Breast epithelium (tissue), 3 donors: ENCODE results near the gene SYNDIG1.

Source experiments
- CTCF ChIP-seq, 3 donors: fragments of 450-650 bp; IDR thresholded peaks; one replicate each; pipeline ENCODE4 v1.5.1; 2016 to 2017; ENCODE audit warnings: antibody characterized with exemption in 3 of 3, mild to moderate bottlenecking in 3 of 3, moderate library complexity in 3 of 3
- POLR2A ChIP-seq: fragments of 450-650 bp; IDR thresholded peaks from one replicate; pipeline ENCODE4 v1.6.1; 2016; ENCODE audit warnings: antibody characterized with exemption, mild to moderate bottlenecking, moderate library complexity
- POLR2AphosphoS5 ChIP-seq, 3 donors: sonication (generic); formaldehyde crosslinking; IDR thresholded peaks; one replicate each; pipeline ENCODE4 v1.6.1; 2017; ENCODE audit warnings: antibody characterized with exemption in 3 of 3

- TF ChIP-seq CTCF (IDR thresholded peaks at IDR 0.05) (no peak), POLR2A (no peak), POLR2AphosphoS5 (IDR thresholded peaks at IDR 0.05) (no peak)
Measured at GRCh38 chr20:24627291-24627690, 157.9 kb downstream of the SYNDIG1 start.
